ENCODE results near the gene WIPF1.

Gene WIPF1

GRCh38 chr2:174623106-174623637 lies 25.6 kb upstream of the WIPF1 start:
- no peak for DNase-seq

DNA sequence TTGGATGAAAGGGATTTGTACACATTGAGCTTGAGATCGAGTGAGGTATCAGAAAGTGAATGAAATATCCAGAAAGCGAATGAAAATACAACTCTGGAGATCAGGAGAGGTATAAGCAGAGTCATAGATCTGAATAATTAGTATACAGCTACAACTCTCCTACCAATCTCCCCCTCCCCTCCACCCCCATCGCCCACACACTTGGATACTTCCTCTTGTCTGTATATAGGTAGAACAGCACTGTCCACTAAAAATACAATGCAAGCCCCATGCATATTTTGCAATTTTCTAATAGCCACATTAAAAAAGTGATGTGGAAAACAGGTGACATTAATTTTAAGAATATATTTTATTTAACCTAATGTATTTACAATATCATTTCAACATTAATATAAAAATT lies 23.7 kb upstream of the WIPF1 start:
- DNase-seq: no peak

- no peak for DNase-seq
These were observed 20.6 kb upstream of the WIPF1 start for GRCh38 chr2:174618179-174618578.

GRCh38 chr2:174617718-174618117 lies 20.1 kb upstream of the WIPF1 start:
- no peak for DNase-seq

DNA sequence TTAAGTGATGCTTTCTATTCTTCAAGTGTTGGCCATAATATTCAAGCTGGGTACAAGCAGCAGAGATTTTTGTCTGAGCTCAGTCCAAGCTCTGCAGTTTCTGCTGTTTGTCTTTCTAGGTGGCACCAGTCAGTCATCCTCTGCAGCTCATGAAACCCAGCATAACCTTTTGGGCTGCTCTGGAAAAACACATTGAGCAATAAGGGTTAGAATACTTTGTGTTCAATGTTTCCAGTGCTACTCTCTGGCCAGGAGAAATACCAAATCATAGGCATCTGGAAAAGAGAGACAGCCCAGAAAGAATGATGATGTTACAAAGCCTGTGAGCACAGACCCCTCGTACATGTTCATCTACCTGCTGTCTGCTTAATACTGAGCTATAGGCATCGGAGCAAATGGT lies 19.5 kb upstream of the WIPF1 start:
- DNase-seq: no peak

- DNase-seq: no peak
These were observed 18.4 kb upstream of the WIPF1 start for GRCh38 chr2:174615871-174616436.

GRCh38 chr2:174614261-174614660 lies 16.7 kb upstream of the WIPF1 start:
- no peak for DNase-seq

DNA sequence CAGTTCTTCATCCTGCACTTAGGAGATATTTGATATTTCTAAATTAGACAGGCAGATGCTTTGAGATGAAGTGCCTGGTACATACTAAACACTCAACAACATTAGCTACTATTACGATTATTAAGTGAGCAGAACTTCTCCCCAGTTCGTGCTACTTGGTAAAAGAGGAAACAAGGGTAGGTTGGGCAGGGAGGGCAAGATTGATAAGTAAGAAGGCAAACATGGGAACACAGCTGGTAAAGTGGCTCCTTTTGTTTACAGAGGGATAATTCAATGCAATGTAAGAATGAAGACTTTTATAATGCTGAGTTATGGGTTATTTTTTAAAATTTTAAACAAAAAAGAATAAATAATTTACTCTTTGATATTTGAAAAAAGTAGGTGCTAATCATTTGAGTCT lies 15.9 kb upstream of the WIPF1 start:
- no peak for DNase-seq

- DNase-seq: no peak
These were observed 15.4 kb upstream of the WIPF1 start for GRCh38 chr2:174612970-174613369.

GRCh38 chr2:174611854-174612253 lies 14.2 kb upstream of the WIPF1 start:
- DNase-seq: no peak

GRCh38 chr2:174611006-174611405 lies 13.4 kb upstream of the WIPF1 start:
- DNase-seq: no peak

- DNase-seq: no peak
These were observed 12.8 kb upstream of the WIPF1 start for GRCh38 chr2:174610243-174610995.

DNA sequence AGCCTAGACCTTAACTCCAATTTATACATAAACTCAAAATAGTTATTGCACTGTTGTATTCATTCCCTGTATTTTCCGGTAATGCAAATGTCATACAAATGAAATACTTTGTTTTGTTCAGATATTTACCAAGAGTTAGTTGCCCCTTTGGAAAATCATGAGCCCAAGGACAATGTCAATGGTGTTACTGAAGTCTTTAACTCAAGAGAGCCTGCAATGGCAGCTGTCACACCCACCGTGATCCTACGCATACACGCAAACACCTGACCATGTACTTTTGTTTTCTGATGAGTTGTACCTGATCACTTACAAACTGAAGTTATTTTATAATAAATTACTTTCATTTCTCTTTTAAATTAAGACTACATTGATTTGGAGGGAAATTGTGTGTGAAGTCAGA lies 11.7 kb upstream of the WIPF1 start:
- DNase-seq: no peak

DNA sequence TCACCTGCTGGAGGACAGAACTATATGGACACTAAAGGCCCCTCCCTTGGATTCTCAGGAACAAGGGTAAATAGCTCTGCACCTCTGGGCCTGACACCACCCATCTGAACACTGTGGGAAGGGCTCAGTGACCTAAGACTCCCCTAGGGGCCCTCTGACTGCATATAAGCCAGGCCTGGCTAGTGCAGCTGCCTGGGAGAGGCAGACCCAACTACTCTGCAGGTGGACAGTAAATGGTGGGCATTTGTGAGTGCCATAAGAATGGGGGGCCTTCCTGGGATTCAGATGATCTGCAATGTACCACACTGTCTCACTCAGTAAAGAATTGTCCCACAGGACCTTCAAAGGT lies 11.2 kb upstream of the WIPF1 start:
- DNase-seq: no peak

DNA sequence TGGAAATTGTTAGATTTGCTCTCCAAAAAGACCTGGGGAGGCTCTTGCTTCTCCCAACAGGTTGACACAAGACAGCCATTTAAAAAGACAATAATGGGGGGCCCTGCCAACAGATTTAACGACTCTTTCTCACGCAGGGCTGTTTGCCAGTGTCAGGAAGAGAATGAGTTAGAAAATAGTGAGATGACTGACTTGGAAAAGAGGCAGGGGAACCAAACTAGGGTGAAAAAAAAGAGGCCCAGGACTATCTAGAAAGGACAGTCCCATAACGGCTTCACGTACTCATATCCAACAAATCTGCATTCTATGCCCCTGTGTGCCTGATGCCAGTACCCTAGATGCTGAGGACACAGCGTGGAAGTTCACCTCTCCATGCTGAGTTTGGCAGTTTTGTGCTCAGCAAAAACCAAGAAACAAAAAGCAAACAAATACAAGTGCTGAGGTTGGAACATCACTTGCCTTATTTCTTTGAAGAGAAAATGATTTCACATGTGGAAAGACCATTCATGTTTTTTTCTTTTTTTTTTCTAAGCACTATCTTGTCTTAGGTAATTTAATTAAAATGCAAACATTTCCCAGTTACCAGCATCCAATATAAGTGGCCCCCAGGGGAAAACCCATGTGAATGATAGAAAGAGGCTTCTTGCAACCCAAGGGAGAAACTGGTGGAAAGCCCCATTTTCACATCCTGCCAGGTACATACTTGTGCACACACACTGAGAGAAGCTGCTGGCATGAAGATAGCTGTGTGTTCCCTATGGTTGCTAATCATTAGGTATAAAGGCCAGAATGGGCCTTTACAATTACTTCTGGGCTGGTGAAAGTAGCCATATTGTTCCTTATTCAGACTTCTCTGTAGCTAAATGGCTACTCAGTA lies 10.6 kb upstream of the WIPF1 start:
- no peak for DNase-seq

GRCh38 chr2:174607584-174607983 lies 10.0 kb upstream of the WIPF1 start:
- no peak for DNase-seq

DNA sequence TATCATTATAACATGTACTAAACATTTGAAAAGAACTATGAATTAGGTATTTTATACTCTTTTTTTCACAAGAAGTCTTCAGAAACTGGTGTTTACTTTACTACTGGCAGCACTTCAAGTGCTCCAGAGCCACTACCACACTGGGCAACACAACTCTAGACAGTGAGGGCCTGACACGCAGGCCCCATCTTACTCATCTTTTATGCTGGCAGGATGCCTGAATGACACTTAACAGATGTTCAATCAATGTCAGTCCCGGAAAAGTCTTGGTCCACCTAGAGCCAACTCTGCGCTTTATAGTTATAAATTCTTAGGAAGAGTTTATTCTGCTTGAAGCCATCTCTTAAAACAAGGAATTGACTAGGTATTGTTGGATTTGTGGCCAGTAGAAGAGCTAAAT lies 8.7 kb upstream of the WIPF1 start:
- no peak for DNase-seq

DNA sequence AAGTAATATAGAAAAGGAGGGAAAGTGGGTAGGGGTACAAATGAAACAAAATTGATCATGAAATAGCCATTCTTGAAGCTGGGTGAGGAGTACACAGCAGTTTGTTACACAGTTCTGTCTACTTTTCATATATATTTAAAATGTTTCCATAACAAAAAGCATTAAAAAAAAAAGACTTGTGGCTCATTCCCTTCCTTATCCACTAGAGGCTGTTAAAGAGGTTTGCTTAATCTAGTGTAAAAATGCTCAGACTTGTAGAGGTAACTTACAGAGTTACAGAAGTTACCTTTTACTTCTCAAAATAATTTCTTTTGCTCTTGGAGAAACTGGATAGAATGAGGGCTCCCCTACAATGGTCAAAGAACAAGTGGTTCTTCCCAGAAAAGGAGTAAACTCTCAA lies 8.1 kb upstream of the WIPF1 start:
- DNase-seq: no peak

- no peak for DNase-seq
These were observed 5.7 kb upstream of the WIPF1 start for GRCh38 chr2:174603280-174603679.

DNA sequence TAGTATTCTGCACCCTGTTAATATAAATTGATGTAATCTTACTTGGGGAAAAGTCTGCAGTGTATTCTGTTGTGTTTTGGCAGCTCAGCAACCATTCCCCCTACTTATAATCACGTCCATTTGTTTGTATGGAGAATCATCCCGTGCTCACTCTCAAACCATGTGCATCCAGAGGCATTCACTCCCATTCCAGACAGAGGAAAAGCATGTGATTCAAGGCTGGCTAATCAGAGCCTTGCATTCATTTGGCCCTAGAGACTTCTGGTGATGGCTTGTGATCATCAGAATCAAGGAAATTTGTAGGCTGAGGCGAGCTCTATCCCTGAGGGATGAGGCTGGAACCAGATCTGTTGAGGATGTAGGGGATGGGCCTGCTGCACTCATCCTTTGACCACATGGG lies 5.1 kb upstream of the WIPF1 start:
- no peak for DNase-seq

GRCh38 chr2:174600349-174600748 lies 2.7 kb upstream of the WIPF1 start:
- no peak for DNase-seq

DNA sequence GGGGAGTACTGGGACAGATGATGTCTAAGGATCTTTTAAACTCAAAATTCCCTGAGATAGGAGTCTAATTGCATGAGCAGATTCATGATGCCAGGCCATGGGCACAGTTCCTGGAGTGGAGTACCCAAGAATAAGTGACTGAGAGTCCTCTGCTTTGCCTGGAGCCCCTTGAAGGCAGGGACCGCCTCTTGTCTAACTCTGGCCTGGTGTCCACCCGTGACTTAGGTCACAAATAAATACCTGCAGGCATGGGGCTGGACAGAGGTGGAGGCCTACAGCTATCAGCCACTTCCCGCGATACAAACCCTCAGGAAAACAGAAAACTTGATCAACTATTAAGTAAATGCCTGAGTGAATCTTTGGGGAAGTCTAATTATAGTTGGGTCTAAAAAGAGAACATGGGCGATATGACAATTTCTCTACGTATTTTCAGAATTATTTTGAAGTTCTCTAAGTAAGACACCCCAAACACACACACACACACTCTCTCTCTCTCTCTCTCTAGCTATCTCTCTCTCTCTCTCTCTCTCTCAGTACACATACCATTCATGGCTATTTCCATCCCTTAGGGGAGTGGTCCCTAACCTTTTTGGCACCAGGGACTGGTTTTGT lies 1.8 kb upstream of the WIPF1 start:
- DNase-seq: no peak

GRCh38 chr2:174597009-174597344 lies 627 bp downstream of the WIPF1 start:
- no peak for DNase-seq
